B cell (primary cell): ENCODE results near the gene UBL5. TPM values are rescaled to one million over a fixed set of nuclear protein-coding genes. Genes with fewer than 3 reads are reported as not detected.

Experiments used
- ATAC-seq: fragments of 200-7000 bp; cut with Tn5 transposase; one replicate; pipeline ENCODE4 v1.10.0; 2021; ENCODE audit warnings: low read depth, mild to moderate bottlenecking, moderate number of reproducible peaks, moderate library complexity
- CTCF ChIA-PET: fragments of 350-600 bp; sonication (Branson Sonifier 250); formaldehyde crosslinking; loops from one replicate; lab custom pipeline; 2021; ENCODE audit warnings: antibody characterized with exemption, inconsistent platforms; lab: Charles Lee
- POLR2A ChIA-PET: fragments of 350-600 bp; sonication (Branson Sonifier 250); formaldehyde crosslinking; loops from one replicate; lab custom pipeline; 2021; ENCODE audit warnings: antibody characterized with exemption; lab: Charles Lee
- DNase-seq: peaks from one replicate; pipeline ENCODE4 v3.0.0; 2013
- H2AFZ ChIP-seq: 2 replicates; pipeline ENCODE4 v1.6.1; 2012; ENCODE audit warnings: mild to moderate bottlenecking, low read depth, low read length; ENCODE audit not compliant: insufficient read depth, poor library complexity, severe bottlenecking
- H3K27ac ChIP-seq, 2 donors: 1 replicate in 1 of 2; 2 replicates in 1 of 2; pipeline ENCODE4 v1.5.1; 2012 to 2013; ENCODE audit warnings: low read length in 2 of 2, mild to moderate bottlenecking in 2 of 2, moderate library complexity in 1 of 2
- H3K27me3 ChIP-seq, 4 experiments: fragments of 200-600 bp in 1 of 4; sonication (generic) in 1 of 4; replicated peaks in 1 of 4; 1 replicate in 2 of 4; 2 replicates in 2 of 4; pipeline versions ENCODE4 v1.6.1 to v1.7.0; 2013 to 2016; ENCODE audit warnings: low read length in 3 of 4, mild to moderate bottlenecking in 2 of 4, mixed read lengths in 1 of 4, moderate library complexity in 1 of 4; ENCODE audit not compliant: insufficient read depth in 4 of 4, control insufficient read depth in 3 of 4; ENCODE audit errors: control extremely low read depth in 1 of 4
- H3K36me3 ChIP-seq, 2 experiments: replicated peaks in 1 of 2; 1 replicate in 1 of 2; 2 replicates in 1 of 2; pipeline versions ENCODE4 v1.6.1 to v1.7.1; 2013; ENCODE audit warnings: low read length in 1 of 2; ENCODE audit not compliant: insufficient read depth in 2 of 2, control insufficient read depth in 1 of 2; ENCODE audit errors: control extremely low read depth in 1 of 2, extremely low read depth in 1 of 2
- H3K4me1 ChIP-seq, 2 donors: fragments of 200-600 bp in 1 of 2; sonication (generic) in 1 of 2; 1 replicate in 1 of 2; 2 replicates in 1 of 2; pipeline versions ENCODE4 v1.5.1 to v1.6.1; 2013 to 2017; ENCODE audit warnings: low read length in 2 of 2; ENCODE audit not compliant: control insufficient read depth in 2 of 2, insufficient read depth in 2 of 2
- H3K4me2 ChIP-seq: replicated peaks from 2 replicates; pipeline ENCODE3; 2012; ENCODE audit warnings: mild to moderate bottlenecking, low read depth, low read length; ENCODE audit not compliant: poor library complexity, severe bottlenecking
- H3K4me3 ChIP-seq, 5 experiments: fragments of 200-600 bp in 1 of 5; sonication (generic) in 1 of 5; 1 replicate in 3 of 5; 2 replicates in 2 of 5; pipeline versions ENCODE4 v1.5.1 to v1.7.0; 2011 to 2016; ENCODE audit warnings: low read length in 4 of 5, mild to moderate bottlenecking in 4 of 5, low read depth in 2 of 5, control low read depth in 1 of 5, moderate library complexity in 1 of 5; ENCODE audit not compliant: insufficient read depth in 1 of 5; ENCODE audit errors: control extremely low read depth in 1 of 5, extremely low read depth in 1 of 5
- H3K79me2 ChIP-seq: fragments of 200-600 bp; sonication (generic); one replicate; pipeline ENCODE4 v1.6.0; 2016; ENCODE audit warnings: low read length; ENCODE audit not compliant: control insufficient read depth, insufficient read depth
- H3K9ac ChIP-seq: fragments of 200-600 bp; sonication (generic); 2 replicates; pipeline ENCODE4 v1.6.1; 2017; ENCODE audit warnings: mild to moderate bottlenecking, low read length, moderate library complexity
- H3K9me3 ChIP-seq, 3 donors: one replicate each; pipeline versions ENCODE4 v1.6.1 to v1.7.1; 2013; ENCODE audit warnings: low read length in 2 of 3; ENCODE audit not compliant: control insufficient read depth in 2 of 3, insufficient read depth in 1 of 3; ENCODE audit errors: control extremely low read depth in 1 of 3
- H4K20me1 ChIP-seq: 2 replicates; pipeline ENCODE4 v1.6.0; 2012; ENCODE audit warnings: mild to moderate bottlenecking, low read length; ENCODE audit not compliant: insufficient read depth, control insufficient read depth, poor library complexity, severe bottlenecking
- H3K27ac Mint-ChIP-seq: one replicate; pipeline ENCODE4 v1.8.0; 2021; ENCODE audit warnings: mixed read lengths
- H3K27me3 Mint-ChIP-seq: one replicate; pipeline ENCODE4 v1.8.0; 2021; ENCODE audit warnings: mixed read lengths
- H3K4me1 Mint-ChIP-seq: one replicate; pipeline ENCODE4 v1.8.0; 2021; ENCODE audit warnings: mixed read lengths
- H3K4me3 Mint-ChIP-seq: one replicate; pipeline ENCODE4 v1.8.0; 2021; ENCODE audit warnings: mixed read lengths
- H3K9me3 Mint-ChIP-seq: one replicate; pipeline ENCODE4 v1.8.0; 2022; ENCODE audit warnings: mixed read lengths; ENCODE audit not compliant: insufficient read depth
- CTCF ChIP-seq: fragments of 200-600 bp; IDR thresholded peaks from one replicate; pipeline ENCODE4 v1.8.0; 2022; ENCODE audit warnings: antibody characterized with exemption, mild to moderate bottlenecking
- EZH2 ChIP-seq: IDR thresholded peaks from 2 replicates; pipeline ENCODE4 v1.6.1; 2012; ENCODE audit warnings: borderline replicate concordance, low read depth, mild to moderate bottlenecking, moderate library complexity, low read length; ENCODE audit not compliant: insufficient read depth, poor library complexity, severe bottlenecking
- WGBS: methylation state at CpG from one replicate; pipeline ENCODE4 v1.1.5; 2013; ENCODE audit warnings: missing lambda C conversion rate; ENCODE audit not compliant: insufficient coverage; 5-methylcytosine and 5-hydroxymethylcytosine counted together
- intact Hi-C: fragments of 100-400 bp; cut with micrococcal nuclease; formaldehyde crosslinking; loops from one replicate; pipeline ENCODE4 v1.10.0; 2022
- polyA plus RNA-seq: library from polyadenylated mRNA; depleted of rRNA; stranded (reverse); fragments of >200 nt; gene quantifications from 2 replicates; pipeline ENCODE4 v1.2.3, GENCODE V29; 2012
- total RNA-seq, 2 donors: library from RNA; stranded (reverse); fragments of 120-200 nt in 1 of 2; gene quantifications; 1 replicate in 1 of 2; 2 replicates in 1 of 2; pipeline versions ENCODE4 v1.2.3 to v1.2.4, GENCODE V29; 2013 to 2022

UBL5 gene
- total and polyA plus RNA-seq, 2 donors (not counting 1 experiment from before 2014, with no cell fraction given) = 183 to 315 TPM

- WGBS = 100% methylated on average over 2 of the region's 3 CpGs
- H3K27ac ChIP-seq = no peak overlapping the region
- no peaks in the 10 kb centered on the region for H3K27me3 Mint-ChIP-seq
- H3K9me3 Mint-ChIP-seq = no peaks in the 10 kb centered on the region
- H3K4me3 ChIP-seq = no peak overlapping the region
- H3K9me3 ChIP-seq = no peaks in the 10 kb centered on the region
- ChIA-PET CTCF (interaction anchor here (0.9 to 1.6 kb wide), 3 partner anchors 9 to 602 kb away, joined by 3 to 5 read pairs (median 4); no protein-coding TSS in a partner anchor), POLR2A (interaction anchor here (0.7 kb wide), 1 partner anchor 284 kb away, joined by 3 read pairs; no protein-coding TSS in a partner anchor)
- H4K20me1 ChIP-seq = no peaks in the 10 kb centered on the region
- H3K27me3 ChIP-seq = no peaks in the 10 kb centered on the region
- no peaks in the 10 kb centered on the region for H3K4me1 Mint-ChIP-seq
- DNase-seq (no peak), ATAC-seq (no peak)
- H3K36me3 ChIP-seq = peaks cover 0 to 22% of the 10 kb centered on the region in 2 experiments
- intact Hi-C loops = no loop called here
- TF ChIP-seq EZH2 (no peak), CTCF (no peak)
- H3K9ac ChIP-seq = no peak overlapping the region
- no peak overlapping the region for H2AFZ ChIP-seq
- no peaks in the 10 kb centered on the region for H3K4me1 ChIP-seq
- no peak overlapping the region for H3K27ac Mint-ChIP-seq
- peaks cover 7% of the 10 kb centered on the region for H3K79me2 ChIP-seq
- H3K4me2 ChIP-seq = no peak overlapping the region
- no peak overlapping the region for H3K4me3 Mint-ChIP-seq
Observed at GRCh38 chr19:9806803-9807202, 20.9 kb upstream of the UBL5 start.

- no peak overlapping the region for H2AFZ ChIP-seq
- H3K4me3 ChIP-seq = no peak overlapping the region
- H4K20me1 ChIP-seq = no peaks in the 10 kb centered on the region
- H3K4me1 Mint-ChIP-seq = no peaks in the 10 kb centered on the region
- intact Hi-C loops = no loop called here
- H3K27ac ChIP-seq = no peak overlapping the region
- DNase-seq (no peak), ATAC-seq (no peak)
- no peaks in the 10 kb centered on the region for H3K27me3 ChIP-seq
- peaks cover 0 to under 1% (median 0%) of the 10 kb centered on the region in 3 donors for H3K9me3 ChIP-seq
- peaks cover 25% of the 10 kb centered on the region for H3K79me2 ChIP-seq
- TF ChIP-seq EZH2 (no peak), CTCF (no peak)
- CTCF ChIA-PET = interaction anchor here (0.5 to 1.0 kb wide), 2 partner anchors 13 to 578 kb away, joined by 3 read pairs; no protein-coding TSS in a partner anchor
- no peak overlapping the region for H3K4me2 ChIP-seq
- H3K27ac Mint-ChIP-seq = no peak overlapping the region
- POLR2A ChIA-PET = no interaction called here
- 77% methylated on average over 8 of the region's 11 CpGs for WGBS
- no peaks in the 10 kb centered on the region for H3K27me3 Mint-ChIP-seq
- H3K36me3 ChIP-seq = peaks cover 0 to 24% of the 10 kb centered on the region in 2 experiments
- no peak overlapping the region for H3K4me3 Mint-ChIP-seq
- no peaks in the 10 kb centered on the region for H3K4me1 ChIP-seq
- no peak overlapping the region for H3K9ac ChIP-seq
- no peaks in the 10 kb centered on the region for H3K9me3 Mint-ChIP-seq
Observed at GRCh38 chr19:9808855-9809824, 18.6 kb upstream of the UBL5 start.
